Rectal smooth muscle tissue (tissue), 1 donor: ENCODE data around the gene FGB.

Experiments used
- H3K27ac ChIP-seq: one replicate; pipeline ENCODE4 v1.7.0; 2013; ENCODE audit warnings: low read depth, low read length, inconsistent platforms
- H3K27me3 ChIP-seq: one replicate; pipeline ENCODE4 v1.7.0; 2013; ENCODE audit warnings: low read length; ENCODE audit not compliant: control insufficient read depth, insufficient read depth
- H3K36me3 ChIP-seq: one replicate; pipeline ENCODE4 v1.7.0; 2013; ENCODE audit warnings: low read length; ENCODE audit not compliant: control insufficient read depth, insufficient read depth
- H3K4me1 ChIP-seq: one replicate; pipeline ENCODE4 v1.7.0; 2013; ENCODE audit warnings: low read length; ENCODE audit not compliant: control insufficient read depth, insufficient read depth
- H3K4me3 ChIP-seq: one replicate; pipeline ENCODE4 v1.7.0; 2013; ENCODE audit warnings: low read length
- H3K9ac ChIP-seq: one replicate; pipeline ENCODE4 v1.7.0; 2013; ENCODE audit warnings: low read length

FGB gene

GRCh38 chr4:154573190-154573870 lies 10.5 kb downstream of the FGB start:
- H3K9ac ChIP-seq = no peak overlapping the region
- H3K4me1 ChIP-seq = no peaks in the 10 kb centered on the region
- H3K27me3 ChIP-seq = no peaks in the 10 kb centered on the region
- no peak overlapping the region for H3K4me3 ChIP-seq
- H3K27ac ChIP-seq = no peak overlapping the region
- no peaks in the 10 kb centered on the region for H3K36me3 ChIP-seq

- H3K27me3 ChIP-seq = no peaks in the 10 kb centered on the region
- no peak overlapping the region for H3K27ac ChIP-seq
- H3K4me3 ChIP-seq = no peak overlapping the region
- no peak overlapping the region for H3K9ac ChIP-seq
- no peaks in the 10 kb centered on the region for H3K36me3 ChIP-seq
- H3K4me1 ChIP-seq = no peaks in the 10 kb centered on the region
These were observed 11.5 kb downstream of the FGB start for GRCh38 chr4:154574311-154574710.

- Histone ChIP-seq H3K9ac (no peak overlapping the region), H3K27ac (no peak overlapping the region), H3K4me3 (no peak overlapping the region), H3K27me3 (no peaks in the 10 kb centered on the region), H3K36me3 (no peaks in the 10 kb centered on the region), H3K4me1 (no peaks in the 10 kb centered on the region)
These were observed 14.5 kb downstream of the FGB start for GRCh38 chr4:154577324-154577723.

- H3K4me3 ChIP-seq = no peak overlapping the region
- H3K4me1 ChIP-seq = no peaks in the 10 kb centered on the region
- H3K27me3 ChIP-seq = no peaks in the 10 kb centered on the region
- H3K27ac ChIP-seq = no peak overlapping the region
- no peaks in the 10 kb centered on the region for H3K36me3 ChIP-seq
- H3K9ac ChIP-seq = no peak overlapping the region
These were observed 16.1 kb downstream of the FGB start for GRCh38 chr4:154578919-154579318.

GRCh38 chr4:154579927-154580326 lies 17.1 kb downstream of the FGB start:
- Histone ChIP-seq H3K4me3 (no peak overlapping the region), H3K4me1 (no peaks in the 10 kb centered on the region), H3K36me3 (no peaks in the 10 kb centered on the region), H3K27ac (no peak overlapping the region), H3K9ac (no peak overlapping the region), H3K27me3 (no peaks in the 10 kb centered on the region)

- H3K36me3 ChIP-seq = no peaks in the 10 kb centered on the region
- H3K4me1 ChIP-seq = no peaks in the 10 kb centered on the region
- no peaks in the 10 kb centered on the region for H3K27me3 ChIP-seq
- H3K27ac ChIP-seq = no peak overlapping the region
- no peak overlapping the region for H3K4me3 ChIP-seq
- H3K9ac ChIP-seq = no peak overlapping the region
These were observed 19.9 kb downstream of the FGB start for GRCh38 chr4:154582723-154583122.

- Histone ChIP-seq H3K4me1 (no peaks in the 10 kb centered on the region), H3K36me3 (no peaks in the 10 kb centered on the region), H3K27ac (no peak overlapping the region), H3K9ac (no peak overlapping the region), H3K4me3 (no peak overlapping the region), H3K27me3 (no peaks in the 10 kb centered on the region)
These were observed 20.4 kb downstream of the FGB start for GRCh38 chr4:154583230-154583629.

GRCh38 chr4:154583677-154584076 lies 20.9 kb downstream of the FGB start:
- Histone ChIP-seq H3K4me1 (no peaks in the 10 kb centered on the region), H3K9ac (no peak overlapping the region), H3K27me3 (no peaks in the 10 kb centered on the region), H3K4me3 (no peak overlapping the region), H3K27ac (no peak overlapping the region), H3K36me3 (no peaks in the 10 kb centered on the region)

GRCh38 chr4:154584259-154584658 lies 21.4 kb downstream of the FGB start:
- no peak overlapping the region for H3K4me3 ChIP-seq
- no peak overlapping the region for H3K27ac ChIP-seq
- H3K27me3 ChIP-seq = no peaks in the 10 kb centered on the region
- H3K36me3 ChIP-seq = no peaks in the 10 kb centered on the region
- H3K4me1 ChIP-seq = no peaks in the 10 kb centered on the region
- H3K9ac ChIP-seq = no peak overlapping the region

GRCh38 chr4:154585369-154586018 lies 22.7 kb downstream of the FGB start:
- Histone ChIP-seq H3K4me3 (no peak overlapping the region), H3K27me3 (no peaks in the 10 kb centered on the region), H3K27ac (no peak overlapping the region)

GRCh38 chr4:154586296-154587033 lies 23.7 kb downstream of the FGB start:
- Histone ChIP-seq H3K27ac (no peak overlapping the region), H3K4me3 (no peak overlapping the region), H3K36me3 (no peaks in the 10 kb centered on the region), H3K27me3 (no peaks in the 10 kb centered on the region), H3K4me1 (no peaks in the 10 kb centered on the region), H3K9ac (no peak overlapping the region)

More at GRCh38 chr4:154585369-154586018, 22.7 kb downstream of the FGB start:
- H3K36me3 ChIP-seq = no peaks in the 10 kb centered on the region
- no peaks in the 10 kb centered on the region for H3K4me1 ChIP-seq
- H3K9ac ChIP-seq = no peak overlapping the region

GRCh38 chr4:154588198-154588597 lies 25.4 kb downstream of the FGB start:
- H3K9ac ChIP-seq = no peak overlapping the region

More at GRCh38 chr4:154588198-154588597, 25.4 kb downstream of the FGB start:
- no peak overlapping the region for H3K27ac ChIP-seq
- H3K4me3 ChIP-seq = no peak overlapping the region
- H3K27me3 ChIP-seq = no peaks in the 10 kb centered on the region
- H3K4me1 ChIP-seq = no peaks in the 10 kb centered on the region
- no peaks in the 10 kb centered on the region for H3K36me3 ChIP-seq
